ENCODE measurements around the gene DAP. TPM values are rescaled to one million over a fixed set of nuclear protein-coding genes. Genes with fewer than 3 reads are reported as not detected.

Gene DAP, protein sequence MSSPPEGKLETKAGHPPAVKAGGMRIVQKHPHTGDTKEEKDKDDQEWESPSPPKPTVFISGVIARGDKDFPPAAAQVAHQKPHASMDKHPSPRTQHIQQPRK
- 10 to 100 TPM; 34.6 to 65.8 TPM for total RNA-seq

DNA sequence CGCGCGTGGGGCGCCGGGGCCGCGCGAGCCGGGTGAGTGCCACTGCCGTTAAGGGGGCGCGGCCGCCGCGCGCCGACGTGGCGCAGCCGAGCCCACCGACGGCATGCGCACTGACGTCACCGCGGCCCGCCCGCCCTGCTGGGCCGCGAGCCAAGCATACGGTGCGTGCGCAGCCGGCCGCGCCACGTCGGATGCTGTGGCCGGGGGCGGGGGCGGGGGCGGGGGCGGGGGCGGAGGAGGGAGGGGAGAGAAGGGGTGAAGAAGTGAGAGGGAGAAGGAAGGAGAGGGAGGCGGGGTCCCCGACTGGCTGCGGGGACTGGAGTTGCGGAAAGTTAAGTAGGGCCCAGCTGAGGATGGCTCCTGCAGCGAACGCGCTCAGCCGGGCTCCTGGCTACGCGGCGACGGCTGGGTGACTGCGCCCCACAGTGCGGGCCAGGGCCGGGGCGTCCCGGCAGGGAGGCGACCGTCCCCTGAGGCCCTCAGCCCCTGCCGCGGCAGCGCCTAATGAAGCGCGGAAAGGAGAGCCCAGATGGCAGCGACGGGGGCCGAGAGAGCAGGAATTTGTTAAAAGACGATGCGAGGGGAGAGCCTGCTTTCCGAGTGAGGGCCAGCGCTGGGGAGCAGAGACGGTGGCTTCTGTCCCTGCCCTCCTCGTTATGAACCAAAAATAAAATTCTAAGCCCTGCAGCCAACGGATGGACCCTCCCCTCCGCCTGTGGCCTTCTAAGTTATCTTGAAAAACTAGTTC lies at the start of gene DAP:
TSS of gene DAP (minus strand) at position 50 of the 748 bp plus-strand sequence. CDS start 166 bp downstream, outside the sequence.
- peak; percentile 84 for DNase-seq (ENCODE audit: low spot score)
- H3K9me3 ChIP-seq = no peaks in the 10 kb centered on the region
- peaks cover 0 to 53% of the 10 kb centered on the region in 2 donors for H3K4me1 ChIP-seq
- peak within 1 kb of the TSS; percentile 75 to 87 for H3K4me3 ChIP-seq
- H3K27me3 ChIP-seq = no peaks in the 10 kb centered on the region
- no peaks in the 10 kb centered on the region for H3K36me3 ChIP-seq
- TF ChIP-seq, protein P1, sequence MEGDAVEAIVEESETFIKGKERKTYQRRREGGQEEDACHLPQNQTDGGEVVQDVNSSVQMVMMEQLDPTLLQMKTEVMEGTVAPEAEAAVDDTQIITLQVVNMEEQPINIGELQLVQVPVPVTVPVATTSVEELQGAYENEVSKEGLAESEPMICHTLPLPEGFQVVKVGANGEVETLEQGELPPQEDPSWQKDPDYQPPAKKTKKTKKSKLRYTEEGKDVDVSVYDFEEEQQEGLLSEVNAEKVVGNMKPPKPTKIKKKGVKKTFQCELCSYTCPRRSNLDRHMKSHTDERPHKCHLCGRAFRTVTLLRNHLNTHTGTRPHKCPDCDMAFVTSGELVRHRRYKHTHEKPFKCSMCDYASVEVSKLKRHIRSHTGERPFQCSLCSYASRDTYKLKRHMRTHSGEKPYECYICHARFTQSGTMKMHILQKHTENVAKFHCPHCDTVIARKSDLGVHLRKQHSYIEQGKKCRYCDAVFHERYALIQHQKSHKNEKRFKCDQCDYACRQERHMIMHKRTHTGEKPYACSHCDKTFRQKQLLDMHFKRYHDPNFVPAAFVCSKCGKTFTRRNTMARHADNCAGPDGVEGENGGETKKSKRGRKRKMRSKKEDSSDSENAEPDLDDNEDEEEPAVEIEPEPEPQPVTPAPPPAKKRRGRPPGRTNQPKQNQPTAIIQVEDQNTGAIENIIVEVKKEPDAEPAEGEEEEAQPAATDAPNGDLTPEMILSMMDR (IDR thresholded peaks at IDR 0.05) = peak in 1 of 2 donors; percentile 29
- H3K27ac ChIP-seq = peak within 1 kb of the TSS; percentile 98

DNA sequence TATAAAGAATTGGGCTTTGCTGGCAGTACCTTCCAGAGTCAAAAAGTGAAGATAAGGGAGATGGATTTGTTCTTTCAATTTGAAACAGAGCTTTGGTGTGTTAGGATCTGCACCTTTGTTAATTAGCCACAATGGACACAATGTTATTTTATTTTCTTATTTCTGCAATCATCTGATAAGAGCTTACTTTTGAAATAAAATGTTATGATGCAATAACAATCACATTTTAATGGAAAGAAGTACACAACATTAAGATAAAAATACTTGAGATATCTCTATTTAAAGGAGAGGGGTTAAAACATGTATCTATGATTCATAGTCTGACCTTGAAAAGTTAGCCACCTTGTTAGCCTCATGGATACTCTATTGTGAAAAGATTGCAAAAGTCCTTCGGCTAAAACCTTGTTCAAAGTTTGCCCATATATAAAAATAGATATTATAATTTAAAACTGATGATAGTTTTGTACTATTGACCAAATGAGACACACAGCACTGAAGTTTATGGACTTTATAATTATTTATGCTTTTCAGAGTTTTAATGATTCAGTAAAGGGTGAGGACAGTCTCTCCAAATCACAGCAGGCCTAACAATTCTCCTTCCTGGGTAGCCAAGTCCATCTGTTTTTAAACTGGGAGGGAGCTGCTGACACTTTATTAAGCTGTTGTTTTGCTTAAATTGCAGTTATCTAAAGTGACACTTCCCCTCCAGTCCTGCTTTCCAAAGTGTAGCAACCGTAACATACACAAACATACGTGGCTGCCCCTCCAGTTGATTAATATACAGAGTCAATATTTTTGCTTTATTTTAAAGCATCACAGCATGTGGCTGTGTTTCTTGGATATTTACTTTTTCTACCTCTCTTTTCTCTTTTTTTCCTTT lies 47.6 kb upstream of the DAP start:
- Histone ChIP-seq H3K27me3 (no peaks in the 10 kb centered on the region), H3K36me3 (no peaks in the 10 kb centered on the region), H3K27ac (no peak overlapping the region), H3K9me3 (peaks cover 0 to 9% of the 10 kb centered on the region in 2 donors), H3K4me1 (no peaks in the 10 kb centered on the region), H3K4me3 (no peak overlapping the region)
- TF ChIP-seq, protein P1 (IDR thresholded peaks at IDR 0.05) = no peak
- no peak for DNase-seq (ENCODE audit: low spot score)

DNA sequence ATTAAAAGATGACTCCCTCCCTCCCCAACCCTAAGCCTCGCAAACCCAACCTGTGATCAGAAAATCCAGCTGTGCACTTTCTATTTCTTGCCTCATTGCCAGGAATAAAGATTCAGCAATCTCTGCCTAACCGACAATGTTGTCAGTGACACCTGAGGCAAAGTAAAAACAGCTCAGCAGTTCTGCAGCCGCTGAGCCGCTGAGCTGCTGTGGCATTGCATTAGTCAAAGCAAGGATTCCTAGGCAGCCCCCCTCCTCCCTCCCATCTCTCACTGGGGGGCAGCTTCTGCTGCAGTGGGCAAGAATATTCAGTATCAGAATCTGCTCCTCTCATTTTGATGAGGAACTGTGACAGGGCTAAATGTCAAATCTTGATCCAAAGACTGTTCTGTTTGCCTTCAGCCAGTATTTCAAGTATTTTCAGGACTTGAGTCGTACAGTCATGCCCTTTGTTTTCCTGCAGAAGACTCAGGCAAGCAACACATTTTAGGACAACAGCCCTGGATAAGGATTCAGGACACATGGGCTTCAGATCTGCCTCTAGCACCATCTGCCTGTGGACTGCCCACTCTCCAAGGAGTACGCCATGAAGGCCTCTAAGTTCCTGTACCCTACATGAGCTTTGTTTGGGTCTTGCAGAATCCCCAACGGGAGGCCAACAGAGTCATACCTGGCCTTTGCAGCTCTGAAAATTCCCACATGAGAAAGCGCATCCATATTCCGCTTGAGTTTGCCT lies 41.1 kb upstream of the DAP start:
- TF ChIP-seq, protein P1 (IDR thresholded peaks at IDR 0.05) = peak in 1 of 2 donors; percentile 52
- Histone ChIP-seq H3K27ac (no peak overlapping the region), H3K27me3 (no peaks in the 10 kb centered on the region), H3K4me1 (no peaks in the 10 kb centered on the region), H3K4me3 (no peak overlapping the region), H3K9me3 (peaks cover 0 to 9% of the 10 kb centered on the region in 2 donors), H3K36me3 (no peaks in the 10 kb centered on the region)
- DNase-seq (ENCODE audit: low spot score) = no peak

DNA sequence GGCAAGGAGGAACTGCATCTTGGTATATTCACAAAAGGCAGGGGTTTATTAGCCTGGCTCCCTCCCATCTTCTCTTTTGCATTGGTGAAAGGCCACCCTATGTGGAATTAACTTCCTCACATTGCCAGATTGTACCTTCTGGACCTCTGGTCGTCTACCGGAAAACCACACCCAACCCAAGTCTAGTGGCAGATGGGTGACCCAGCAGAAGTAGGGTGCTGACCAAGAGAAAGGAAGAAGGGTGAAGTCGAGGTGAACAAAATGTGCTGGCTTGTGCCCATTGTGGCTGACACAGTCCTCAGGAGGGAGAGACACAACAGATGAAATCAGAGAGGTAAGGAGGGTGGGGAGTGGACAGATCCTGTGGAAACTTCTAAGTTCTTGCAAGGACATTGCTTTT lies 39.8 kb upstream of the DAP start:
- no peak for DNase-seq (ENCODE audit: low spot score)

DNA sequence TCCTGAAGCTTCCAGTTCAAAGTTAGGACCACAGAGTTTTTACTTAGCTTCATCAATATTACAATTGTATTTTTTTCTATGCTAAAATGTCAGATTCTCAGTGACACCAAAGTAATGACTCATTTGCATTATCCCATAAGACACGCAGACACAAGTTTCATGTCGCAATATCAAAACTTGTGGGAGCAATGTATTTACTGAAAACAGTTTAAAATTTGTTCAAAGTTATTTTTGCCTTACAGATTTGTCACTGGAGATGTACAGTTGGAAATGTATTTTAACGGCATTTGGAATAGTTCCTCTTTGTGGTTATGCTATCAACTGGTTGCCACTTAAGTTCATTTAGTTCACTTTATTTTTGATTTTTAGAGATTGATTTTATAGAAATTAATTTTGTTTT lies 36.2 kb upstream of the DAP start:
- no peaks in the 10 kb centered on the region for H3K36me3 ChIP-seq
- no peaks in the 10 kb centered on the region for H3K9me3 ChIP-seq
- no peak overlapping the region for H3K4me3 ChIP-seq
- no peak overlapping the region for H3K27ac ChIP-seq
- no peak for DNase-seq (ENCODE audit: low spot score)
- no peaks in the 10 kb centered on the region for H3K27me3 ChIP-seq
- TF ChIP-seq, protein P1 (IDR thresholded peaks at IDR 0.05) = no peak
- no peaks in the 10 kb centered on the region for H3K4me1 ChIP-seq

More for the DNA sequence above, 39.8 kb upstream of the DAP start:
- no peak overlapping the region for H3K4me3 ChIP-seq
- peaks cover 0 to 9% of the 10 kb centered on the region in 2 donors for H3K9me3 ChIP-seq
- H3K27ac ChIP-seq = no peak overlapping the region
- H3K27me3 ChIP-seq = no peaks in the 10 kb centered on the region
- H3K36me3 ChIP-seq = no peaks in the 10 kb centered on the region
- TF ChIP-seq, protein P1 (IDR thresholded peaks at IDR 0.05) = no peak
- H3K4me1 ChIP-seq = no peaks in the 10 kb centered on the region
